OCI-LY1 (cell line): ENCODE data around the gene ZNF282.

Experiments used
- CTCF ChIP-seq: fragments of 200-600 bp; sonication (generic), shearing (Covaris generic); IDR thresholded peaks from 2 replicates; pipeline ENCODE4 v1.5.1; 2017; ENCODE audit warnings: mild to moderate bottlenecking, antibody characterized with exemption, low read length, moderate library complexity, mixed read lengths
- EZH2 ChIP-seq: fragments of 200-600 bp; sonication (generic), shearing (Covaris generic); IDR thresholded peaks from 2 replicates; pipeline ENCODE4 v1.8.0; 2017; ENCODE audit warnings: borderline replicate concordance, mixed run types, mild to moderate bottlenecking, antibody characterized with exemption, low read length, moderate library complexity, mixed read lengths

- TF ChIP-seq CTCF (no peak), EZH2 (no peak)
Measured at GRCh38 chr7:149248777-149249176, 53.4 kb downstream of the ZNF282 start.
